ENCODE measurements around the gene ARHGEF5.
"Not testable (repeated sequence)": the region's sequence is repeated elsewhere in the genome, so short reads cannot be mapped to it uniquely, and the experiment has no call there.

Gene ARHGEF5

GRCh38 chr7:144355176-144355822, at the start of gene ARHGEF5:
Gene ARHGEF5 (plus strand): TSS chr7:144355402. CDS start chr7:144362670, 7,268 bp downstream.
- not testable (repeated sequence) for DNase-seq (ENCODE audit: low read depth in 2 of 3, low spot score in 1 of 3)

DNA sequence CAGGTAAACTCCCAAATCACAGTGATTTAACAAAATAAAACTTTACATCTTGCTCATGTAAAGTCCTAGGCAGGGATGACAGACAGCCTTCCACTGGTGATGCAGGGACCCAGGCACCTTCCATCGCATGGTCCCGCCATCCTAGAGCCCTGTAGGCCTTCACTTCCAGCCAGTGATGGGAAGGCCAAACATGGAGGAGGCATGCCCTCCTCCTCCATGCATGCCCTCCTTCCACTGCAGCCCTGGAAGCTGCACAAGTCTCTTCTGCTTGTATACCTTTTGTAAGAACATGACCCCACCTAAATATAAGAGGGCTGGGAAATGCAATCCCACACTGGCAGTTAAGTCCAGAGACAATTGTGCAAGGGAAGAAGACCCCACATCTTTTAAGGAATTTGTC, 45.5 kb upstream of the ARHGEF5 start:
- not testable (repeated sequence) for DNase-seq (ENCODE audit: low read depth in 2 of 3, low spot score in 1 of 3)

DNA sequence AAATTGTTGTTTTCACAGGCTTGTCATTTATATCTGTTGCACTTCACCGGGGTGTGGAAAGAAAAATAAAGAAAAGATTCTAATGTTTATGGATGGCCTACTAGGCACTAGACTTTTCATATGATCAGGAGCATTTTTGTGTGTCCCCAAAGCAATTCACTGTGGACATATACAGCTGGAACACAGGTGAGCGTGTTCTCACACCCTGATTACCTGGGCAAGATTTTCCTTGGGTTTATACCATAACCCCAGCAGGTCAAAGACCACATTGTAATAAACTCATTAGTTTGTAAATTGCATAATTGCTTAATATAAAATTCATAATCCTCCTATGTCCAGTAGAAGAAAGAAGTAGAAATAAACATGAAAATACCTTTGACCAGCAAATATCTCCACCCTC, 44.0 kb upstream of the ARHGEF5 start:
- not testable (repeated sequence) for DNase-seq (ENCODE audit: low read depth in 2 of 3, low spot score in 1 of 3)

DNA sequence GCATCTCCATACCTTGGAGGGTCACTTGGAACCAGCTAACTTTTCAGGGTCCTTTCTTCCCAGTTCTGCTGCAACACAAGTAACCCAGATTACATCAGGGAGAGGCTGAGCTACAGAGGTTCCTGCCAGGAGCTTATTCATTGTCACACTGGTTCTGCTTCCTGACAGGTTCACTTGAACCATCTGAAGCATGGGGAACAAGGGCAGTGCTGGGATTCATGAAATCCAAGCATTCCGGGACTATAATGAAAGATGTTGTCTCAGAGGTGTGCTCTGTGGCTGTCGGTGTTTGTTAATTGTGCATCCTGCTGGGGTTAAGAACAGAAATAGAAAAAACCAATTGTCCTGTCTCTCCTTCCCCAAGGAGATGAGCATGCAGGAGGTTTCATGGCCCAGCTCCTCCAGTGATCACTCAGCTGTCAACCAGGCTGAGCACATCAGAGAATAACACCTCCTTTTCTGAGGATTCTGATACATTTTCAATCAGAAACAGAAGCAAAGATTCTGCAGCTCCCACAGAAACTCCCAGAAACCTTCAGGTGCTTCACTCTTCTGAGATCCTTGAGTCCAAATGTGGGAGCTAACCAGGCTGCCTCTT, 43.2 kb upstream of the ARHGEF5 start, which contains the start of gene OR2A1:
OR2A1 (plus strand) TSS at position 548 of the 598 bp plus-strand sequence. CDS start 5,706 bp downstream, outside the sequence.
- DNase-seq (ENCODE audit: low read depth in 2 of 3, low spot score in 1 of 3), result not testable (repeated sequence)

- DNase-seq (ENCODE audit: low read depth in 2 of 3, low spot score in 1 of 3), result not testable (repeated sequence)
Measured at GRCh38 chr7:144317537-144317936, 37.7 kb upstream of the ARHGEF5 start.

DNA sequence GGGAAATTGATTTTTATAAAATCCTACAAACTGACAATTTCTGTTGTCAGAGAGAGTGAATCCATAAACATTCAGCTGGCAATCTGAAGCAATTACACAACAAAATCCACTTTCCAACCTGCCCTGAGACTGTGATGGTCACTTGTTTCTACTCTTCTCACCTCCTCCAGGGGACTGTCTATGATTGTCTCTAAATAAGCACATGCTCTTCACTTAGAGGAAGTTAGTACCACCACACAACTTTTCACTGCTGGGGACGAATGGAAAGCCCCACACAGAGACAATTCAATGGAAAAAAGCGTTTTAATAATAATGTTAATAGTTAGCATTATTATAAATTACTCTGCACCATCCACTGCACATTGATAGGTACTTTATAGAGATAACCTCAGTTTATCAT, 35.7 kb upstream of the ARHGEF5 start:
- not testable (repeated sequence) for DNase-seq (ENCODE audit: low read depth in 2 of 3, low spot score in 1 of 3)

- not testable (repeated sequence) for DNase-seq (ENCODE audit: low read depth in 2 of 3, low spot score in 1 of 3)
Measured at GRCh38 chr7:144321677-144322206, 33.5 kb upstream of the ARHGEF5 start.

- not testable (repeated sequence) for DNase-seq (ENCODE audit: low read depth in 2 of 3, low spot score in 1 of 3)
Measured at GRCh38 chr7:144323359-144323758, 31.8 kb upstream of the ARHGEF5 start.

GRCh38 chr7:144325868-144326267, 29.3 kb upstream of the ARHGEF5 start:
- not testable (repeated sequence) for DNase-seq (ENCODE audit: low read depth in 2 of 3, low spot score in 1 of 3)

- not testable (repeated sequence) for DNase-seq (ENCODE audit: low read depth in 2 of 3, low spot score in 1 of 3)
Measured at GRCh38 chr7:144330044-144330443, 25.2 kb upstream of the ARHGEF5 start.

- DNase-seq (ENCODE audit: low read depth in 2 of 3, low spot score in 1 of 3), result not testable (repeated sequence)
Measured at GRCh38 chr7:144331221-144331995, 23.8 kb upstream of the ARHGEF5 start.

GRCh38 chr7:144331996-144332288, 23.3 kb upstream of the ARHGEF5 start:
- not testable (repeated sequence) for DNase-seq (ENCODE audit: low read depth in 2 of 3, low spot score in 1 of 3)

- not testable (repeated sequence) for DNase-seq (ENCODE audit: low read depth in 2 of 3, low spot score in 1 of 3)
Measured at GRCh38 chr7:144348625-144349024, 6.6 kb upstream of the ARHGEF5 start.

- not testable (repeated sequence) for DNase-seq (ENCODE audit: low read depth in 2 of 3, low spot score in 1 of 3)
Measured at GRCh38 chr7:144351667-144352066, 3.5 kb upstream of the ARHGEF5 start.

DNA sequence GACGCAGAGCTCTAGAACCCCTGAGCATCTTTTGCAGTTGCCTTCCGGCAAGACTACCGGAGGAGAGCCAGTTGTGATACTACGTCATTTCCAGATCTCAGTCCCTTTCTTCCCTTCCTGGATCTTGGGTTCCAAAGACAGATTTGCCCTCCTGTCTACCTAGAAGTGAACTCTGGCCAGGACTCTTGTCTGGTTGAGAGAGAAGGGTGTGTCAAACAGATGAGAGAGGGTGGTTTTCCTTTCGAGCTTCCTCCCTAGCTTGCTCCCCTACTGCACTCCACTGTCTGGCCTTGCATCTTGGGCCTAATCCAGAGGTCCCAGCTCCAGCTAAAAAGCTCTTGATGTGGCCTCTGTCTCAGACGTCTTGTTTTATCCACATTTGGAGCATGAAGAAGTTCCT, 983 bp downstream of the ARHGEF5 start:
- DNase-seq (ENCODE audit: low read depth in 2 of 3, low spot score in 1 of 3), result not testable (repeated sequence)

DNA sequence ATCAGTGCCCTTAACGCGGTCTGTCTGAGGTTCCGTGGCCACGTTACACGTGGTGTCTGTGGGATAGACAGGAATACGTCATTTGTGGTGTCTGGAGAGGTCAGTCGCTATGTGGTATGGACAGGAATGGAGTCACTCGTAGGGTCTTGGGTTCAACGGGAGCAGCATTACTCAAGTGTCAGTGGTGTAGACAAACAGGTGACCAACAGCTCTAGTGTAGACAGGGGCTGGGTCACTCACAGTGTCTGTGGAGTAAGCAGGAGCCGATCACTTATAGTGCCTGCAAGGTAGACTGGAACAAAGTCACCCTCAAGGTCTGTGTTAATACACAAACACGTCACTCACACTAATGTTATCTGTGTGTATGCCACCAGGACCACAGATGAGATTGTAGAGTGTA, 1.7 kb downstream of the ARHGEF5 start:
- not testable (repeated sequence) for DNase-seq (ENCODE audit: low read depth in 2 of 3, low spot score in 1 of 3)

- DNase-seq (ENCODE audit: low read depth in 2 of 3, low spot score in 1 of 3), result not testable (repeated sequence)
Measured at GRCh38 chr7:144362061-144362460, 6.9 kb downstream of the ARHGEF5 start.

- not testable (repeated sequence) for DNase-seq (ENCODE audit: low read depth in 2 of 3, low spot score in 1 of 3)
Measured at GRCh38 chr7:144365523-144365922, 10.3 kb downstream of the ARHGEF5 start.

- not testable (repeated sequence) for DNase-seq (ENCODE audit: low read depth in 2 of 3, low spot score in 1 of 3)
Measured at GRCh38 chr7:144367250-144367649, 12.0 kb downstream of the ARHGEF5 start.

DNA sequence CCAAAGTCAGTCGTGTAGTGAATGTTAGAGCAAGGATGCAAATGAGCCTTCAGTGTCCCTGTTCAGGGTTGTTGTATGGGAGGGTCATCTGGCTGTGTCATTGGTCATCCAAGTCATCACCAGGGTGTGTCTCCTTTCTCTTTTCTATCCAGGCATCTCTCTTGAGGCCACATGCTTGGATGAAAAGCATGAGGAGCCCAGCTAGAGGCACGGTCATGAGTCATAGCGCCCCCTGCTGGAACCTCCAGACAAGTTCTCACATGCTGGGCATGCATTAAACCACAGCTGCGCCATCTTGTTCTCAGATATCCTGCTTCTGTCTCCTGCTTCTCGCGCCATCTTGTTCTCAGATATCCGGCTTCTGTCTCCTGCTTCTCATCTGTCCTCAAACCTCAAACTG, 14.0 kb downstream of the ARHGEF5 start:
- not testable (repeated sequence) for DNase-seq (ENCODE audit: low read depth in 2 of 3, low spot score in 1 of 3)

DNA sequence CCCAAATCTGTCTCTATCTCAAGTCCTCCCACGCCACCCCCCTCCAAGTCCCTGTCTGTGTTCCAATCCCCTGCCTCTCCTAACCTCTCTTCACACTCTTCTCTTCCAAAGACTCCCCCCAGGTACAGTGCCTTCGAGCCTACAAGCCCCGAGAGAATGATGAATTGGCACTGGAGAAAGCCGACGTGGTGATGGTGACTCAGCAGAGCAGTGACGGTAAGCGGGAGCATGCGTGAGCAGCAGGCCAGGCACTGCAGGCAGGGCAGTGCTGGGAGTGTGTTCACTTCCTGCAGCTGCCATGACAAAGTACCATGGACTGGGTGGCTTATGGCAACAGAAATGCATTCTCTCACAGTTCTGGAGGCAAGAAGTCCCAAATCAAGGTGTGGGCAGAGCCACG, 23.4 kb downstream of the ARHGEF5 start:
- DNase-seq (ENCODE audit: low read depth in 2 of 3, low spot score in 1 of 3), result no peak

Measured in stimulated activated CD4-positive, alpha-beta T cell treated with anti-CD3 and anti-CD28 coated beads, Interleukin-12 subunit alpha, Interleukin-12 subunit beta, amount 100 ng/mL, for 48 hours (primary cell).